Naive thymus-derived CD4-positive, alpha-beta T cell (primary cell): Measurements from ENCODE around the gene SLC66A2. TPM values are rescaled to one million over a fixed set of nuclear protein-coding genes. Genes with fewer than 3 reads are reported as not detected.
A peak's percentile ranks its signal among the peaks of the same experiment; 100 is the strongest.
"Not testable (repeated sequence)": the region's sequence is repeated elsewhere in the genome, so short reads cannot be mapped to it uniquely, and the experiment has no call there.

Experiments used
- ATAC-seq: fragments of 150-1000 bp; cut with Tn5 transposase; 2 replicates; pipeline ENCODE4 v1.10.0; 2021; ENCODE audit warnings: mild to moderate bottlenecking, moderate library complexity
- CTCF ChIA-PET: fragments of 350-600 bp; sonication (Branson Sonifier 250); formaldehyde crosslinking; loops from one replicate; lab custom pipeline; 2021; ENCODE audit warnings: antibody characterized with exemption; lab: Charles Lee
- POLR2A ChIA-PET: fragments of 350-600 bp; sonication (Branson Sonifier 250); formaldehyde crosslinking; loops from one replicate; lab custom pipeline; 2021; ENCODE audit warnings: antibody characterized with exemption, inconsistent platforms; lab: Charles Lee
- DNase-seq, 9 donors: peaks; one replicate each; pipeline versions ENCODE4 v3.0.0 to v3.0.0-alpha.2; 2020 to 2022; ENCODE audit warnings: mixed read lengths in 1 of 9
- H3K27ac ChIP-seq: one replicate; pipeline ENCODE4 v1.7.0; 2013; ENCODE audit warnings: mild to moderate bottlenecking, low read depth, low read length, moderate library complexity
- H3K27me3 ChIP-seq, 2 donors: one replicate each; pipeline ENCODE4 v1.7.0; 2013; ENCODE audit warnings: low read length in 2 of 2, mild to moderate bottlenecking in 2 of 2, moderate library complexity in 2 of 2; ENCODE audit not compliant: control insufficient read depth in 2 of 2, insufficient read depth in 2 of 2
- H3K36me3 ChIP-seq, 3 experiments: 1 replicate in 2 of 3; 2 replicates in 1 of 3; pipeline ENCODE4 v1.7.0; 2013; ENCODE audit warnings: low read length in 3 of 3, mild to moderate bottlenecking in 3 of 3, moderate library complexity in 1 of 3; ENCODE audit not compliant: insufficient read depth in 3 of 3, control insufficient read depth in 2 of 3
- H3K4me1 ChIP-seq, 2 donors: one replicate each; pipeline ENCODE4 v1.7.0; 2013; ENCODE audit warnings: low read length in 2 of 2, mild to moderate bottlenecking in 2 of 2, moderate library complexity in 1 of 2; ENCODE audit not compliant: control insufficient read depth in 2 of 2, insufficient read depth in 2 of 2
- H3K4me3 ChIP-seq: 2 replicates; pipeline ENCODE4 v1.7.0; 2013; ENCODE audit warnings: mild to moderate bottlenecking, low read length
- H3K9me3 ChIP-seq, 3 experiments: 1 replicate in 2 of 3; 2 replicates in 1 of 3; pipeline ENCODE4 v1.7.0; 2013; ENCODE audit warnings: low read length in 3 of 3; ENCODE audit not compliant: control insufficient read depth in 2 of 3
- H3K27ac Mint-ChIP-seq, 9 donors: one replicate each; pipeline ENCODE4 v1.8.0; 2020 to 2022; ENCODE audit warnings: mixed read lengths in 9 of 9, mild to moderate bottlenecking in 8 of 9, moderate library complexity in 5 of 9, inconsistent platforms in 2 of 9
- H3K27me3 Mint-ChIP-seq, 5 donors: one replicate each; pipeline ENCODE4 v1.8.0; 2021 to 2022; ENCODE audit warnings: mixed read lengths in 5 of 5, mild to moderate bottlenecking in 1 of 5
- H3K36me3 Mint-ChIP-seq, 5 donors: one replicate each; pipeline ENCODE4 v1.8.0; 2020 to 2022; ENCODE audit warnings: mixed read lengths in 5 of 5, mild to moderate bottlenecking in 3 of 5, inconsistent platforms in 1 of 5
- H3K4me1 Mint-ChIP-seq, 7 donors: one replicate each; pipeline ENCODE4 v1.8.0; 2020 to 2022; ENCODE audit warnings: mixed read lengths in 7 of 7, mild to moderate bottlenecking in 3 of 7, inconsistent platforms in 1 of 7
- H3K4me3 Mint-ChIP-seq, 10 donors: one replicate each; pipeline ENCODE4 v1.8.0; 2020 to 2022; ENCODE audit warnings: mild to moderate bottlenecking in 10 of 10, mixed read lengths in 10 of 10, moderate library complexity in 6 of 10, inconsistent platforms in 2 of 10
- H3K9me3 Mint-ChIP-seq, 11 donors: one replicate each; pipeline ENCODE4 v1.8.0; 2020 to 2022; ENCODE audit warnings: mixed read lengths in 11 of 11, mild to moderate bottlenecking in 4 of 11, inconsistent platforms in 1 of 11, moderate library complexity in 1 of 11
- intact Hi-C, 2 donors: fragments of 100-400 bp; cut with micrococcal nuclease; formaldehyde crosslinking; loops; one replicate each; pipeline ENCODE4 v1.15.1; 2023
- polyA plus RNA-seq, 2 donors: library from polyadenylated mRNA; unstranded; fragments of 300-500 nt; fragmentation: Illumina TruSeq; gene quantifications; one replicate each; pipeline ENCODE4 v1.2.3, GENCODE V29; 2021
- total RNA-seq, 6 experiments: library from RNA in 5 of 6; stranded (reverse) in 5 of 6; gene quantifications; 1 replicate in 5 of 6; 2 replicates in 1 of 6; pipeline ENCODE4 v1.2.3 and lab custom pipeline; 2021 to 2026

SLC66A2 gene
- total and polyA plus RNA-seq, 7 experiments from 2014 or later = 14.9 to 106 (median 34.1) TPM

DNA sequence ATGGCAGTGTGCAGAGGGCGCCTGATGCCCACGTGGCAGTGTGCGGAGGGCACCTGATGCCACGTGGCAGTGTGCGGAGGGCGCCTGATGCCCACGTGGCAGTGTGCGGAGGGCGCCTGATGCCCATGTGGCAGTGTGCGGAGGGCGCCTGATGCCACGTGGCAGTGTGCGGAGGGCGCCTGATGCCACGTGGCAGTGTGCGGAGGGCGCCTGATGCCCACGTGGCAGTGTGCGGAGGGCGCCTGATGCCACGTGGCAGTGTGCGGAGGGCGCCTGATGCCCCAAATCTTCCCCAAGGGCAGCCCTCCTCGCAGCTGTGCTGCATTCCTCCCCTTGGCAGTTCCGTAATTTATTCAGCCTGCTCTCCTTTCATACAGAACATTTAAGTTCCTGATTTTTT, 73.2 kb downstream of the SLC66A2 start:
- H3K27ac ChIP-seq, H3K9me3 Mint-ChIP-seq, intact Hi-C loops, CTCF ChIA-PET, H3K4me3 ChIP-seq, H3K27me3 Mint-ChIP-seq, DNase-seq, H3K9me3 ChIP-seq, H3K4me3 Mint-ChIP-seq, H3K27me3 ChIP-seq, H3K4me1 ChIP-seq, H3K4me1 Mint-ChIP-seq, H3K27ac Mint-ChIP-seq, H3K36me3 ChIP-seq, ATAC-seq, POLR2A ChIA-PET, H3K36me3 Mint-ChIP-seq: not testable (repeated sequence)

DNA sequence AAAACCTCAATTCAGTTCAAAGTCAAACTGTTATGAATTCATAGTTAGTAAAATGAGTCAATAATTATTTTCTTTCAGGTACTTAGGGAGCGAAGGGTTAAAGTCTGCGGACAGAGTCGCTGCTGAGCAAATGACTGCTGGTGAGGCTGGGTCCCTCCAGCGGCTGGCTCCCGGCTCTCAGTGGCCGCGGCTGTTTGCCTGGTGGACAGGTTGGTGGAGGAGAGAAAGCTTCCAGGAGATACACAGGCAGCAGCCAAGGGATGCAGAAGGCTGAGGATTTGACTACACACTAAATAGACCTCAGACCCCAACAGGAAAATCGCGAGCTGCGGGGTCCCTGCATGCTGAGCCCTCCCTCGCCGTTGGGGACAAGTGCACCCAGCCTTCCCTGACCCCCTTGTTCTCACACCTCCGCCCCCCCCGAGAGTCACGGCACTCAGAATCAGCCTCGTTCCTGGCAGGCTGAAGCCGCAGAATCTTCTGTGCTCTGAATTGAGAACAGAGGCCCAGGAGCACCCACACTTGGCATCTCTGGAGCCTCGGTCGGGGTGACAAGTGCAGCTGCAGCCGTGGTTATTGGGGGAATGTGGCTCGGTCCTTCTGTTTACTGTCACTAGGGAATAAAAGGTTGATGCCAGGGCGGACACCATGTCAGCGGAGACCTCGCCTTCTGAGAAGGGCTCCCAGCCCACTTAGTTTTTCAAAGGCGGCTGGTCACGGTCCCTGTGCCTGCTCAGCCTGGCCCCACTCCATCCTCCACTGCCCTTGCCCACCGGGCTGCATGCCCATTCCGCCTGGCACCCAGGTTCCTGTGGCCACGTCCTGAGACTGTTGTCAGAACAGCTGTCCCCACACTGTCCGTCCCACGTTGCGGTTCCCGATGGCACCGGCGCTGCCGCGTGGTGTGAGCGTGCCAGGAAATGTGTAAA, 74.0 kb downstream of the SLC66A2 start:
- CTCF ChIA-PET = no interaction called here
- Mint-ChIP-seq H3K9me3 (peaks cover 0 to 4% (median 0%) of the 10 kb centered on the region in 11 donors), H3K27ac (no peak overlapping the region), H3K27me3 (no peaks in the 10 kb centered on the region), H3K36me3 (peaks cover 0 to 3% (median 0%) of the 10 kb centered on the region in 5 donors), H3K4me3 (no peak overlapping the region), H3K4me1 (peaks cover 0 to 1% (median 0%) of the 10 kb centered on the region in 7 donors)
- no peak for ATAC-seq
- DNase-seq = peak in 1 of 9 donors; percentile 10
- no peak overlapping the region for H3K4me3 ChIP-seq
- no peaks in the 10 kb centered on the region for H3K4me1 ChIP-seq
- POLR2A ChIA-PET = no interaction called here
- no peaks in the 10 kb centered on the region for H3K27me3 ChIP-seq
- H3K36me3 ChIP-seq = no peaks in the 10 kb centered on the region
- no peak overlapping the region for H3K27ac ChIP-seq
- H3K9me3 ChIP-seq = no peaks in the 10 kb centered on the region
- intact Hi-C loops = no loop called here

GRCh38 chr18:79876497-79876896, 75.0 kb downstream of the SLC66A2 start:
- POLR2A ChIA-PET = no interaction called here
- intact Hi-C loops = no loop called here
- CTCF ChIA-PET = no interaction called here
- Mint-ChIP-seq H3K36me3 (peaks cover 0 to 3% (median 0%) of the 10 kb centered on the region in 5 donors), H3K27me3 (no peaks in the 10 kb centered on the region), H3K27ac (no peak overlapping the region), H3K4me3 (no peak overlapping the region), H3K4me1 (no peaks in the 10 kb centered on the region), H3K9me3 (peaks cover 0 to 4% (median 0%) of the 10 kb centered on the region in 11 donors)
- Histone ChIP-seq H3K9me3 (no peaks in the 10 kb centered on the region), H3K4me1 (no peaks in the 10 kb centered on the region), H3K36me3 (no peaks in the 10 kb centered on the region), H3K4me3 (no peak overlapping the region), H3K27me3 (no peaks in the 10 kb centered on the region), H3K27ac (no peak overlapping the region)
- ATAC-seq (no peak), DNase-seq (no peak)

GRCh38 chr18:79875931-79876461, 75.5 kb downstream of the SLC66A2 start:
- H3K27me3 Mint-ChIP-seq = no peaks in the 10 kb centered on the region
- POLR2A ChIA-PET = no interaction called here

DNA sequence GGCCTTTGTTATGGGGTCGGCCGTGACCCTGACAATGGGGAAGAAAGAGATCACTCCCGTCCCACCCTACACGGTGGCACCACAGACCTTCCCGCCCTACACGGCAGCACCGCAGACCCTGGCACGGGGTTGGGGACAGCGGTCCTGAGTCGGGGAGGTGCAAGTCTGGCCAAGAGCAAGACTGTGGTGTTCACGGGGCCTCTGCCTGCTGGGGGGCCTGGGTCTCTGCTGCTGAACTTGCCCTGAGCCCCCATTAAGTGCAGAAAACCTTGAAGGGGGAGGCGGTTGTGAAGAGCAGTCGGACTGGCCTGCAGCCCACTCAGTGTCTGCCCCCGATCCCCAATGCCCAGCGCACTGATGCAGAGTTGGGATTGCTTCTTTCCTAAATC, 75.9 kb downstream of the SLC66A2 start:
- no peak overlapping the region for H3K27ac Mint-ChIP-seq
- H3K27ac ChIP-seq = no peak overlapping the region

More at GRCh38 chr18:79875931-79876461, 75.5 kb downstream of the SLC66A2 start:
- intact Hi-C loops = no loop called here
- Histone ChIP-seq H3K4me3 (no peak overlapping the region), H3K27ac (no peak overlapping the region), H3K4me1 (no peaks in the 10 kb centered on the region), H3K9me3 (no peaks in the 10 kb centered on the region), H3K27me3 (no peaks in the 10 kb centered on the region), H3K36me3 (no peaks in the 10 kb centered on the region)
- ATAC-seq = no peak
- peak in 1 of 9 donors; percentile 16 for DNase-seq
- H3K36me3 Mint-ChIP-seq = peaks cover 0 to 3% (median 0%) of the 10 kb centered on the region in 5 donors
- no peaks in the 10 kb centered on the region for H3K4me1 Mint-ChIP-seq
- H3K27ac Mint-ChIP-seq = no peak overlapping the region
- CTCF ChIA-PET = no interaction called here
- no peak overlapping the region for H3K4me3 Mint-ChIP-seq
- H3K9me3 Mint-ChIP-seq = peaks cover 0 to 4% (median 0%) of the 10 kb centered on the region in 11 donors

DNA sequence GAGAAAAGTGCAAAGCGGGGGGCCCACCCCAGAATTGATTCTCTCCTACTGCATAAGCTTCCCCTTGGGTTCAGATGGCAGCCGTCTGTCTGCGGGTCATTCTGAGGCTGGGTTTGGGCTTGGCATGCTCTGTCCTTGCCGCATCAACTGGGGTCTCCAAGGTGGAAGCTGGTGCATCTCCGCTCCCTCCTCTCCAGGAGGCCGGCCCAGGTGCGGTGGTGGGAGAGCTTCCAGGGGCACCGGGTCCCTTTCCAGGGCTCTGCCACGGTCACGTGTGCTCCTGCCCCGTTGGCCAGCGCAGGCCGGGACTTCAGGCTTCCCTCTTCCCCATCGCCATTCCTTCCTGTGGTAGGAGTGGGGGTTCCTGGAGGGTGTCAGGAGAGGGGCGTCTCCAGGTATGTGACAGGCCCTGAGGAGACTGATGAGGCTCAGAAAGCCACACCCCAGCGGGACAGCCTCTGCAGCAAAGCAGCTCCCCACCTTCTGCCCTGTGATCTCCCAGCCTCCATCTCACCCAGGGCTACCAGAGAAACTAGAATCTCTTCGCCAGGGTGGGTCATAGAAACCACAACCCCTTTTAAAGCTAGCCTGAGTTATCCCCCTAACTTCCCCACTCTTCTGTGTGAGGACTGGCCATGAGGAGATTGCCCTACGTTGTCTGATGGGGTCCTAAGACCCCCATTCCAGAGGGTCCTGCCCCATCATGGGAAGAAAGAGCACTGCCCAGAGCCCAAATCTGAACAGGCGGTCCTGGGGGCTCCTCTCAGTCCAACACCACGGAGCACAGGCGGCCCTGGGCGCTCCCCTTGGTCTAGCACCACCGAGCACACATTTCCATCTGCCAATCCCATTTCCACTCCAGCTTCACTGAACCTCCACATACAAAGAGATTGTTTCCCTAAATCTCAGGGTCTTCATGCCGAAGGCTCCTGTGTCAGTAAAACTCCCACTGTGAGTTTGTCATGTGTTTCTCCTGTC, 76.6 kb downstream of the SLC66A2 start:
- H3K4me1 Mint-ChIP-seq = no peaks in the 10 kb centered on the region
- peaks cover 0 to 3% (median 0%) of the 10 kb centered on the region in 5 donors for H3K36me3 Mint-ChIP-seq
- no peaks in the 10 kb centered on the region for H3K27me3 ChIP-seq
- H3K27me3 Mint-ChIP-seq = no peaks in the 10 kb centered on the region
- H3K9me3 ChIP-seq = no peaks in the 10 kb centered on the region
- no peaks in the 10 kb centered on the region for H3K36me3 ChIP-seq
- H3K27ac Mint-ChIP-seq = peak overlapping the region in 1 of 9 donors; percentile 54
- ChIA-PET POLR2A (no interaction called here), CTCF (no interaction called here)
- H3K9me3 Mint-ChIP-seq = peaks cover 0 to 4% (median 0%) of the 10 kb centered on the region in 11 donors
- no peaks in the 10 kb centered on the region for H3K4me1 ChIP-seq
- DNase-seq (peak in 1 of 9 donors; percentile 13), ATAC-seq (no peak)
- no peak overlapping the region for H3K4me3 Mint-ChIP-seq
- H3K27ac ChIP-seq = no peak overlapping the region
- H3K4me3 ChIP-seq = no peak overlapping the region
- intact Hi-C loops = no loop called here

More for the DNA sequence above, 75.9 kb downstream of the SLC66A2 start:
- Mint-ChIP-seq H3K36me3 (peaks cover 0 to 3% (median 0%) of the 10 kb centered on the region in 5 donors), H3K27me3 (no peaks in the 10 kb centered on the region), H3K9me3 (peaks cover 0 to 4% (median 0%) of the 10 kb centered on the region in 11 donors), H3K4me3 (no peak overlapping the region), H3K4me1 (no peaks in the 10 kb centered on the region)
- Histone ChIP-seq H3K36me3 (no peaks in the 10 kb centered on the region), H3K4me3 (no peak overlapping the region), H3K9me3 (no peaks in the 10 kb centered on the region), H3K27me3 (no peaks in the 10 kb centered on the region), H3K4me1 (no peaks in the 10 kb centered on the region)
- ChIA-PET POLR2A (no interaction called here), CTCF (no interaction called here)
- DNase-seq (no peak), ATAC-seq (no peak)
- intact Hi-C loops = no loop called here
